NCI-H1092 (cell line): ENCODE results near the gene CD3E.

Source experiments
- DNase-seq: peaks from one replicate; lab custom pipeline; 2025; lab: John Stamatoyannopoulos, UW

The CD3E gene

GRCh38 chr11:118325283-118325682, 20.8 kb downstream of the CD3E start:
- no peak for DNase-seq

- no peak for DNase-seq
These were observed 24.2 kb downstream of the CD3E start for GRCh38 chr11:118328745-118329144.

- no peak for DNase-seq
These were observed 30.2 kb downstream of the CD3E start for GRCh38 chr11:118334745-118335144.

DNA sequence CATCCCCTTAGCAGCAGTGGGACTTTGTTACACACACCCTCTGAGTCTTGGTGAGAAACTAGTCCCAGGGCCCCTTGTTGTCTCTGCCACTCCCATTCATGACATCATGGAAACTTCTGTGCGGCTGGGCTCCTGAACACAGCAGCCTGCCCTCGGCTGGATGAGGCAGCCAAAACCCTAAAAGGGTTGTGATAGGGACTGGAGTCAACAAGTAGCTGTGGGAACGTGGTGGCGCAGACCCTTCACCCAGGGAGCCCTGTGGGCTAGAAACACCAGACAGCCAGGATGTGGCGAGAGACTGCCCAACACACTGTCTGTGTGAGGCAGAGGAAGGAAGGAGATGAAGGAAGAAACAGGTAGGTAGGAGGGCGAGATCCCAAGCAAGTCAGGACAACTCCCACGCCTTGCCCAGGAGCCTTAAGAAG, 34.1 kb downstream of the CD3E start:
- DNase-seq = no peak

GRCh38 chr11:118339281-118339961, 34.9 kb downstream of the CD3E start:
- DNase-seq = no peak

DNA sequence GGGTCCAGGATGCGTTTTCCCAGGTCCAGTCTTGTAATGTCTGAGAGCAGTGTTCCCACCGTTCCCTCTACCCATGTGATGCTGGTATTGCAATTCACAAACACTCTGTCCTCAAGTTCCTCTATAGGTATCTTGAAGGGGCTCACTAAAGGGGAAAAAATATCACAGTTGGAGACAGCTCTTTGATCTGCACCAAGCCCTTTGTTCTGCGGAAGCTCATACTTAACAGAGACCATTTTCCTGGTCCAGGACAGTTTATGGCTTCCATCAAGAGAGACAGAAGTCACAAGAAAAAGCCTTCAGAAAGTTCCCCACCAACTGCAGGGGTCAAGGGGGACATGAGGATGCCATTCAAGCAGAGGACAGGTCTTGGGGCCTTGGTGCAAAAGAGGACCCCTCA, 35.9 kb downstream of the CD3E start:
- no peak for DNase-seq

GRCh38 chr11:118341261-118341660, 36.7 kb downstream of the CD3E start:
- DNase-seq = no peak

GRCh38 chr11:118341815-118342489, 37.4 kb downstream of the CD3E start:
- no peak for DNase-seq

- no peak for DNase-seq
These were observed 38.1 kb downstream of the CD3E start, which contains the start of gene CD3D for GRCh38 chr11:118342503-118343161. Gene CD3D (minus strand): TSS chr11:118342705. CDS start chr11:118342607, 98 bp downstream.

DNA sequence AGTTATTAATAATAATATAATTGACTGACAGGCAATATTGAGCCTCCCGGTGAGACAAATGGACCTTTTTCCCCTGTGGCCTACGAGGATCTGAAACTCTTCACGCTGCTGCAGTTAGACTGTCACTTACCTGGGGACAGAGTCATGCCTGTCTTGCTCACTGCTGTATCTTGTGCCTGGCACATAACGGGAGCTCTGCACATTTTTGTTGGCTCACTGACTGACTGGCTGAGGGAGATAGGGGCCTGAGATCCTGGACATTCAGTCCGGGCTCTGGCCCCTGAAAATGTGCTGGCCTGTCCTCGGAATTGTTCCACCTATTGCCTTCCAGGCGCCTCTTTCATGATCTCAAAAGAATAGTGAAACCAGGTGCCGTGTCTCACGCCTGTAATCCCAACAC, 38.7 kb downstream of the CD3E start:
- no peak for DNase-seq

DNA sequence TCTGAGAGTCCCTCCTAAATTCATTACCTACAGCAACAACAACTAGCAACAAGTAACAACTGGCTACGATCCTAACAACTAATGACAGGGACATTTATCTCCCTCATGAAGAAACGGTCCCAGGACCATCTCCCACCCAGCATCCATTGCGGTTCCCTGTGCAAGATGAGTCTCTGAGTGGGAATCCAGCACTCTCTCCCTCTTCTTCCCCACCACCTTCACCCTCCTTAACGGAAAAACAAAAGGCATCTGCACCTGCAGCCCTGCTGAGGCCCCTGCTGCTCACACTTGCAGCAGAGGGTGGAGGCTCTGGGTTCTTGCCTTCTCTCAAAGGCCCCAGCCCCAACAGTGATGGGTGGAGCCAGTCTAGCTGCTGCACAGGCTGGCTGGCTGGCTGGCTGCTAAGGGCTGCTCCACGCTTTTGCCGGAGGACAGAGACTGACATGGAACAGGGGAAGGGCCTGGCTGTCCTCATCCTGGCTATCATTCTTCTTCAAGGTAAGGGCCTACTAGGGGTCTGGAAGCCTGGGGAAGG, 39.5 kb downstream of the CD3E start, which contains the start of gene CD3G:
TSS of gene CD3G (plus strand) at position 364 of the 535 bp plus-strand sequence. CDS start at position 444, 80 bp downstream.
- DNase-seq = no peak

DNA sequence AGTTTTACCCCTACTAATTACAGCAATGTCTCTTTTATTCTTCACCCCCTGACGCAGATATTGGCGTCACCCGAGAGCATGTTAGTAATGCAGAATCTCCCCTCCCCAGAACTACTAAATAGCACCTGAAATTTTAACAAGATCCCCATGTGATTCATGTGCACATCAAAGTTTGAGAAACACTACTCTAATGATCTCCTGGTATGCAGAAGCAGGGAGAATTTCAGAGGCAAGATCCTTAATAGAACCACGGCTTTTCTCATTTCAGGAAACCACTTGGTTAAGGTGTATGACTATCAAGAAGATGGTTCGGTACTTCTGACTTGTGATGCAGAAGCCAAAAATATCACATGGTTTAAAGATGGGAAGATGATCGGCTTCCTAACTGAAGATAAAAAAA, 44.9 kb downstream of the CD3E start:
- no peak for DNase-seq

DNA sequence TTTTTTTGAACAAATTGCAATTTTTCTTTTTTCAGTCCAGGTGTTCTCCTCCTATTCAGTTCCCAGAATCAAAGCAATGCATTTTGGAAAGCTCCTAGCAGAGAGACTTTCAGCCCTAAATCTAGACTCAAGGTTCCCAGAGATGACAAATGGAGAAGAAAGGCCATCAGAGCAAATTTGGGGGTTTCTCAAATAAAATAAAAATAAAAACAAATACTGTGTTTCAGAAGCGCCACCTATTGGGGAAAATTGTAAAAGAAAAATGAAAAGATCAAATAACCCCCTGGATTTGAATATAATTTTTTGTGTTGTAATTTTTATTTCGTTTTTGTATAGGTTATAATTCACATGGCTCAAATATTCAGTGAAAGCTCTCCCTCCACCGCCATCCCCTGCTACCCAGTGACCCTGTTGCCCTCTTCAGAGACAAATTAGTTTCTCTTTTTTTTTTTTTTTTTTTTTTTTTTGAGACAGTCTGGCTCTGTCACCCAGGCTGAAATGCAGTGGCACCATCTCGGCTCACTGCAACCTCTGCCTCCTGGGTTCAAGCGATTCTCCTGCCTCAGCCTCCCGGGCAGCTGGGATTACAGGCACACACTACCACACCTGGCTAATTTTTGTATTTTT, 48.7 kb downstream of the CD3E start:
- DNase-seq = no peak

GRCh38 chr11:118358071-118358470, 53.5 kb downstream of the CD3E start:
- no peak for DNase-seq

DNA sequence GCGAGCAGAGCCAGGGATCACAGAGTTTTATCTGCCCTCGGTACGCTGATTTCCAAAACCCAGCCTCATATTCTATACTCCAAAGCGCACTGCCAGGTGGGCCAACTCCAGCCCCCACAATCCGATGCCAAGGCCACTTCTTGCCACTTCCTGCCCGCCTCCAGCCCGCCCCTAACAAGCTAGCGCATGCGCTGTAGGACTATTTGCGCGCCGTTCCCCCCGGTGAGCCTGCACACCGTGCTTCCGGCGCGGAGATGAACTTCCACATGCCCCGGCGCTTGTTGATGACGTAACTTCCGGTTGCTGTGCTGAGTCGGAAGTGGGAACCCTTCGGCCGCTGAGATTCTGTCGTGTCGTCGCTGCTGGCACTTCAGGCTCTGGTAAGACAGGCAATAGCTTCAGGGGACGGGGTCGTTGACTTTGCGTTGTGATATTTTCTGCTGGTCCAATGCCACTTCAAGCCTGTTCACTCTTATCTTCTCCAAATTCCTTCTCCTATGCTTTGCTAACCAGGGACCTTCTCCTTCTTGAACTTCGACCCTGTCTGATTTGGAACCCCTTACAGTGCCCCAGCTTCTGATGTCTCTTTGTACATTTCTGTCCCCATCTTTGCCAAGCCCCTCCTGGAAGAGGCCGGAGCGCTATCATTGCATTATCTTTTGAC, 54.9 kb downstream of the CD3E start, which contains the start of gene UBE4A:
TSS of gene UBE4A (plus strand) at position 306 of the 664 bp plus-strand sequence. CDS start 5,481 bp downstream, outside the sequence.
- DNase-seq = peak; percentile 98

- DNase-seq = no peak
These were observed 60.6 kb downstream of the CD3E start for GRCh38 chr11:118364956-118365615.
